Measurements from ENCODE around the gene VWA5B1. TPM values are rescaled to one million over a fixed set of nuclear protein-coding genes. Genes with fewer than 3 reads are reported as not detected.

The VWA5B1 gene
- total RNA-seq, 1 donor from 2014 or later: 0.05 TPM

DNA sequence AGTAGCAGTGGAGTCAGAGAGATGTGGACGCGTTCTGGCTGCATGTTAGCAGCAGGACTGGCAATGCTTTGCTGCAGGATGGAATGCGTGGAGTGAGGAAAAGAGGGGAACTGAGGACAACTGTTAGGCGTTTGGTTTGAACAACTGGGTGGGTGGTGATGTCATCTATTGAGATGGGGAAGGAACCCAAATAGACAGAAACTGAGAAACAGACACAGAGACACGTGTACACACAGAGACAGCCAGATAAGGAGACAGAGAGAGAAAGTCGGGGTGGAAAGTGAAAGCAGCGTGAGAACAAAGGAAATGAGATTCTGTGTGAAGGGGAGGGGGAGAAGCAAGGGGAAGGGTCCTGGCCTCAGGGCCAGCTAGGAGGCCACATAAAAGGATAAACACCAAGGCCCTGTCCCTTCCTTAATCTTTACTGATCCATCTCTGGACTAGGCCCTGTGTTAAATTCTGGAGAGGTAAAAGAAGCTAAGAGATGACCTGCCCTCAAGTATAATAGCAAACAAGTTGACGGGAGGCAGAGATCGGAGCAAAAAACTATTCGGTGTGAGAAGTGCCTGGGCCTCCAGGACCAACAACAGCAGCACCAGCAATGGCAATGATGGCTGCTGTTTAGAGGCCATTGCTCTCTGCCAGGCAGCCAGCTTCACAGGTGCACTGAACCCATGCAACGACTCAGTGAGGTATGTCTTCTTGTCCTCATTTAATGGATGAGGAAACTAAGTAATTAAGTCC lies 31.6 kb downstream of the VWA5B1 start:
- no peak for DNase-seq (ENCODE audit: low read depth)

DNA sequence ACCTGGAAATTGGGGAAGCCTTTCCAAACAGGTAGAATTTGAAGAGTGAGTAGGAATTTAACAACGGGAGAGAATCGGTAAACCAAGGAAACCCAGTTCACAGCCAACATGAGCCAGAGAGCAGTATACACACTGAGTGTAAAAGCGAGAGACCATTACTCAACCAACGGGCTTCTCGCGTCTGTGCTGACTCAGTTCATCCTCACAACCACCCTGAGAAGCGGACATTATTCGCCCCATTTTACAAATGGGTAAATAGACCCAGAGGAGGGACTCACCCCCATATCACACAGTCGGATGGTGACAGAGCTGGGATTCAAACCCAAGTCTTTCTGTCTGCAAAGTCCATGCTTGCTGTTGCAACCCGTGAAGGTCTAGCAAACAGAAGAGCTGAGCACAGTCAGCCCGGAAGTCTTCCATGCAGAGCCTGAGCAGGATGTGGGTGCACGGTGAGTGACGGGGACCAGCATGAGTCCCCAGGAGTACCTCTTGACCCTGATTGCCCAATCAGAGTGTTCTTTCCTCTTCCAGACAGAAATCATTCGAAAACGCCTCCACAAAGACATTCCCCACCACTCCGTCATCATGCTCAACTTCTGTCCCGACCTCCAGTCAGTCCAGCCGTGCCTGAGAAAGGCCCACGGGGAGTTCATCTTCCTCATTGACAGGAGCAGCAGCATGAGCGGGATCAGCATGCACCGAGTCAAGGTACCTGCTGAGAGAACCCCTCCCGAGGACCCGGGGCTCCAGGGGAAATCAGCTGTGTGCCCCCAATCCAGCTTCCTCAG lies 32.3 kb downstream of the VWA5B1 start:
- no peak for DNase-seq (ENCODE audit: low read depth)

DNA sequence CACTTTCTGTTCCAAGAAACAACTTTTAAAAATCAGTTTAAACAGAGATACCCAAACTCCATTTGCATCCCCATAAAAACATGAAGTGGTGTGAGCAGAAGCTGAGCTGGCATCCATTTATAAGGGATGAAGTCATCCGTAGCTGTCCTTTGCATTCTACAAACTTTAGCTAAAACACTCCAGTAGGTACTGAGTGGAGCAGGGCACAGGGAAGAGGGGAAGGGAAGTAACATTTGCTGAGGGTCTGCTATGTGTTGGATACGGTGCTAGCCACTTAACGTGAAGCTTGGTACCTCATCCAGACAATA lies 32.9 kb downstream of the VWA5B1 start:
- DNase-seq (ENCODE audit: low read depth): no peak

DNA sequence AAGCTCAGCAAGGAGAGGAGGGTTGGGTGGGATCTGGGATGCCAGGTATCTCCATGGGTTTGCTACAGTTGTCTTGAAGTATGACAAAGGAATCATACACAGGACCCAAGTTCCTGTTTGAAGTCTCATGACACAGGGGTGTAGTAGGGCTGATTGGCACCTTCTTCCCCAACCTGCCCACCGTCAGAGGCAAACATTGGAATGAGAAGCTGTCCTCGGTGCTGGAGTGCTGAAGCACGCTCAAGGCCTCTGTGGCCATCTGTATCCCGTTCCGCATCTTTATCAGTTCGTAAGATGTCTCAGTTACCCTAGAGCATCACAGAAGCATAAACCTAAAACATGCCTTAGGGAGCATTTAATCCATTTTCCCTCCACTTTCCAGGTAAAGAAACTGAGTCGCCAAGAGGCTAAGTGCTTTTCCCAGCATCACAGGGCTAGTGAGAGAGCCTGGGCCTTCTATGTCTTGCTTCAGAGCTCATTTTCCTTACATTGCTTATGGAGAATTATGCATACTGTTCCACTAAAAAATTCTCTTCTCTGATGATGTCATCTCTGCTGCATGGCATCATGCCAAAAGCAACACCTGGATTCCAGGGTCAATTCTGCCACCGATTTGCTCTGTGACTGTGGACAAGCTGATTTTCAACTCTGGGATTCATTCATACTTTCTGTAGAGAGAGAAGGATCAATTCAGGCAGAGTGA lies 34.2 kb downstream of the VWA5B1 start:
- peak; percentile 2 for DNase-seq (ENCODE audit: low read depth)

DNA sequence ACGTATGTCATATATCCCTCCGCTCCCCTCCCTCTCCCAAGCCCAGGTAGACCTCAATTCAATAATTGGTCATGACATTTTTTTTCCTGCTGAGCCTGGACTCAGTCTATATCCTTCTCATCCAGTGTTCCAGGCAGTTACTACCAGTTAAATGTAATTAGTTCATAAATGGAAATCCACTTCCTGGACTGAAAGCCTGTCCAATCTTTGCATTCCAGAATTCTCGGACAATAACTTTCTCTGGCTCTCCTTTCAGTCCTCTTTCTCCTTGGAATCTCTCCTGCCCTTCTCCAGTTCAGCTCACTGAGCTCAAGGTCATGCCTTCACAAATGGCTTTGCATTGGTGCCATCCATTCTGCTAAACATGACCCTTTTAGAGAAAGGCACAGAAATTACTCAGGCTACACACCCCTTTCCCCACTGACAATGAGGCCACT lies 34.8 kb downstream of the VWA5B1 start:
- no peak for DNase-seq (ENCODE audit: low read depth)

DNA sequence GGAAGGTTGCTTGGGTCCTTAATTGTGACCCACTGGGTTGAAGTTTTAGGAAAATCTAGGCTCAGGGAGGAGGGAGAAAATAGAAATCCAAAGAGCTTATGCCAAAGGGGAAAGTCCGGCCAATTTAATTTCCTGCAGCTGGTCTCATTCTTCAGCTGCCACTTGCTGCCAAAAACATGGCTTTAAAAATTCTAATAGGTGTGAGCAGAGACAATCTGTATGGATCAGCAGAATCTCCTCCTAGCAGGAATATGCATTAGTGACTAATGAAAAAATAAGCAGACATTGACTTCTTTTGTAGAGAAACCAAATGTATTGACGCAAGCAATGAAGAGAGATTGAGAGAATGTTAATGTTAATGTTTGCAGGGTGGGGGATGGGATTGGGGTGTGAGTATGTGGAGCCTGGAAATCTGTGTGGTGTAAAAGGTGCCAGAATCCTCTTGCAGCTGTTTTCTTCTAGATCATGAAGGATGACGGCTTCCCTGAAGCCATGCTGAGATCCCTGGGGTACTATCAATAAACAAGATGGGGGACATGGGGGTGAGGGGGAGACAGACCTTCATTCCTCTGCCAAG lies 35.3 kb downstream of the VWA5B1 start:
- no peak for DNase-seq (ENCODE audit: low read depth)

DNA sequence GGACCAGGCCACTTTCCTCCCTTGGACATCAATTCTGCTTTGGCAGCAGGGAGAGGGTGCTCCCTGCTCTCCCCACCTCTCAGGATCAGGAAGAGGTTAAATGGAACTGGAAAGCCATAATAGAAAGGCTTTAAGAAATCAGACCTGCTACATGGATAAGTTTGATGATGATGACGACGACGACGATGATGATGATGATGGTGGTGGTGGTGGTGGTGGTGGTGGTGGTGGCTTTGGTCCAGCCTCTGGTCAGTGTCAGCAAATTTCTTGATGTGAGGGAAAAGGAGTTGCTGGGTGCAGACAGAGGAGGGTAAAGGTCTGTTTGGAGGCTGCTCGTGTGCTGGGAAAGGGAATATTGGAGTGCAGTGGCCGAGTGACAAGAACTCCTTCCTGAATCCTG lies 36.8 kb downstream of the VWA5B1 start:
- no peak for DNase-seq (ENCODE audit: low read depth)

DNA sequence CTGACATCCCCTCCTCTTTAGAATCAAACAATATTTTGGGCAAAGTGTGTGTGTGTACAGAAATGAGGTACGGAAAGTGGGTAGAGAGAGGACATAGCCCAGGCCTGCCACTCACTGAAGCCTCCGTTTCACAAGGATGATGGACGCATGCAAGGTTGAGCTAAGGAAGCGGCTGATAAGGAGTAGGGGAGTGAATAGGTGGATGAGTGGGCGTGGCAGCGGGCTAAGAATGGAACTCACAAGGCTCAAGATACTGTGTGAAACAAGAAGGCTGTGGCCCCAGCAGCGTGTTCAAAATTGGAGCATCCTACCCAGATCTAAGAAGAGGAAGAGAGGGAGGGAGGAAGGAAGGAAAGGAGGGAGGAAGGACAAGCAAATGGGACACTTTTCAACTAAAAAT lies 37.5 kb downstream of the VWA5B1 start:
- no peak for DNase-seq (ENCODE audit: low read depth)

DNA sequence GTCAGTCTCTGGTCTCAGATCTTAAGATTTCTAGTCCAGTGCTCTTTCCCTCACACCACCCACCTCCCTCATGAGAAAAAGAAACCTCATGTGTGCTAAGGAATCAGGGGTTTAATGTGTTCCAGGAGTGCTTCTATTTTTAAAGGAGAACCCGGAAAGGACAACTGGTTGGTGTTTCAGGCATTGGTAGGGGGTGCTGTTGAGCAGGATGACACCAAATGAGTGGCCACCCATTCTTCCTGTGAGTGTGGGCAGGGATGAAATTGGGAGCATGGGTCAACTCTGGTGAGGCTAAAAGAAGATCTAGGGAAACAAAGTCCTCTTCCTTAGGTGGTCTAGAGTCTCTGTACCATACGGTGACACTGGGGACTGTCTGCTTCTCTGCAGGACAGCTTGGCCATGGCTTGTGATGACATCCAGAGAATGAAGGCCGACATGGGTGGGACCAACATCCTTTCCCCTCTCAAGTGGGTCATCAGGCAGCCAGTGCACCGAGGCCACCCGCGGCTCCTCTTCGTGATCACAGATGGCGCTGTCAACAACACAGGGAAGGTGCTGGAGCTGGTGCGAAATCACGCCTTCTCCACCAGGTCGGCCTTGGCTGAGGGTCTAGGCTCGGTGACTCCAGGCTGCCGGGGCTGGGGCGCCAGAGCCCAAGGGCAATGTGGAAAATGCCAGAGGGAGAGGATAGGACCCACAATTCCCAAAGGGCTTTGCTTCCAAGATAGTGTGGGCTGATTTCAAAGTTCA lies 39.3 kb downstream of the VWA5B1 start:
- no peak for DNase-seq (ENCODE audit: low read depth)

DNA sequence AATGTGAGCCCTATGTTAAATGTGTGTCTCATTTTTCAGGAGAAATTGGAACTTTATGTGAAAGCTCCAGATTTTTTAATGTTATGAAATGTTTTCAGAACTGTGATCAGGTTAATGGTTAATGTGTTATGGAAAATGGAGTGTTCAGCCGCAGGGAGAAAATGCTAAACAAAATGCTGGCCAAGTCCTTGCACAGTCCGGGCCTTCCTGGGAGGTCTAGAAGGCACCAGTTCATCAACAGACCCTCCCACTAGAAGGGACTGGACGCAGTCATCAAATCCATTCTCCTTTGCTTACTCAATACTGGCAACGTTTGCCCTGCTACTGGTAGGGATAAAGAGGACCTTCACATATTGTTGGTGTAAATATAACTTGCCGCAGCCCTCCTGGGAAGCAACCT lies 43.4 kb downstream of the VWA5B1 start:
- no peak for DNase-seq (ENCODE audit: low read depth)

DNA sequence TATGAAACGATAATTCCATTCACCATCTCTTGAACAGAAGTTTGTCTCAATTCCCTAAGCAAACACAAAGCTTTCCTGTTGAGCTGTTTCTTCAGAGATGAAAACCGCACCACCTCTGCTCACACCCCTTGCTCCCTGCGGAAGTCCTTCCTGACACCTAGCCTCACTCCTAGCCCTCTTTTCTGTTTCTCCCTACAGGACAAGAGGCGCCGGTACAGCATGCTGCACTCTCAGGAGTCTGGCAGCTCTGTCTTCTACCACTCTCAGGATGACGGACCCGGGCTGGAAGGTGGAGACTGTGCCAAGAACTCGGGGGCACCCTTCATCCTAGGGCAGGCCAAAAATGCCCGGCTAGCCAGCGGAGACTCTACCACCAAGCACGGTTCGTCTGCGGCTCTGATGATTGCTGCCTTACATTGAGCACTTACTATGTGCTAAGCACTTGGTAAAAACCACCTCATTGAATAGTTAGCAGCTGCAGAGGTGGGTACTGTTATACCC lies 45.5 kb downstream of the VWA5B1 start:
- DNase-seq (ENCODE audit: low read depth): no peak

DNA sequence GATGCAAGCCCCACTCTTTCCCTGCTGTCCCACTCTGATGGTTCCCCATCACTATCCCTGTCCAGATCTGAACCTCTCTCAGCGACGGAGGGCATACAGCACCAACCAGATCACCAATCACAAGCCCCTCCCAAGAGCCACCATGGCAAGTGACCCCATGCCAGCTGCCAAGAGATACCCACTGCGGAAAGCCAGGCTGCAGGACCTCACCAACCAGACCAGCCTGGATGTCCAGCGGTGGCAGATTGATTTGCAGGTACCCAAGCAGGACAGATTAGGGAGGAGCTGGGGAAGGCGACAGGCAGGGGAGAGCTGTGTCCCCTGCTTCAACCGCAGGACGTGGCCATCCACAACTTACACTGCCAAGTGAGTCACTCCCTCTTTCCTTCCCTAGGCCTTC lies 46.9 kb downstream of the VWA5B1 start:
- DNase-seq (ENCODE audit: low read depth): no peak

DNA sequence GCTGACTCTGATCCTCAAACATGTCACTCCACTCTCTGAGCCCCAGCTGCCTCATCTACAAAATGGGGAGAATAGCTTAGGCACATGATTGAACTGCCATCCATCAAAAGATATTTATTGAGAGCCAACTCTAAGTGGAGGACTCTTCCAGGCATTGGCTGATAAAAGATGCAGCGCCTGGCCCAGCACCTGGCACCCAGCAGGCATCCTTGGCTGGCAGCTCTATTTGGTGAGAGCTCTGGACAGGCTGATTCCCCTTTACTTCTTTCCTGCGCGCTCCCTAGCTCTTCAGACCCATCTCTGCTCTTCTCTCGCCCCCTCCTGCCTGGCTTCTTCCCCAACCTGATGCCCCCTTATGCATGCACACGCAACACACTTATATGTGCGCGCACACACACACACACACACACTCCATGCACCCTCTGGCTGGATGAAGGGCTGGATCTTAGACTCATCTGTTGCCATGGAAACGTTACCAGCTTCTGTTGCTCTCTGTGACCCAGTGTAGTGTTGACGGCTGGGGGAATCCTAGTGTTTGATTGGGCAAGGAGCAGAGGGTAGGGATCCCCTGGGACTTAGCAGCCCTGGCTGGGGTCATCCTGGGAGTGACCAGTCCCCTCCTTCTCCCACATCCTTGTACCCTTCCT lies 49.3 kb downstream of the VWA5B1 start:
- no peak for DNase-seq (ENCODE audit: low read depth)

DNA sequence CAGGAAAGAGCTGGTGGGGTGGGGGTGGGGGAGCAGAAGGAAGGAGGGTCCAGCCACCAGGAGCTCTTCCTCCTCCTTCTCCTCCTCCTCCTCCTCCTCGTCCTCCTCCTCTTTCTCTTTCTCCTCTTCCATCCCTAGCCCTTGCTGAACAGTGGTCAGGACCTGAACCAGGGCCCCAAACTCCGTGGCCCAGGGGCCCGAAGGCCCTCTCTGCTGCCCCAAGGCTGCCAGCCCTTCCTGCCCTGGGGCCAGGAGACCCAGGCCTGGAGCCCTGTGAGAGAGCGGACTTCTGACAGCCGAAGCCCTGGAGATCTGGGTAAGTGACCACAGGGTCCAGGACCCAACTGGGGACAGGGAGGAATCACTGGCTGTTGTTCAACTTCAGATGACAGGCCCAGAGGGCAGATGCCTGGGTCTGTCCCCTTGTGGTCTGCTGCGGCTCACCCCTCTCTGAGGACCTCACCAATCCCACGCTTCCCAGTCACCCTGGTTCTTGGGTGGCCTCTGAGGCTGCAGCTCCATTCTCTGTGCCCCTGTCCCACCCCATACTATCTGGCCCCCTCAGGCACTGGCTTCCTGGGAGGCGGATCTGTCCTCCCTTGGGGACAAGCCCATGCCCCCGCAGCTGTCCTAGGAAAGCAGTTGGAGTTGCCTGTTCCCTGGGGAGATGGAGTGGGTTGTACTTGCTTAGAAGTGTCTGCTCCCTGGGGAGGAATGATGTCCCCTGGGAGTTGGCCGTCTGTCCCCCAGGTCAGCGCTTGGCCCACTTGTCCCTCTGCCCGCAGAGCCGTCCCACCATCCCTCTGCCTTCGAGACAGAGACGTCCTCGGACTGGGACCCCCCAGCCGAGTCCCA lies 51.8 kb downstream of the VWA5B1 start:
- no peak for DNase-seq (ENCODE audit: low read depth)

DNA sequence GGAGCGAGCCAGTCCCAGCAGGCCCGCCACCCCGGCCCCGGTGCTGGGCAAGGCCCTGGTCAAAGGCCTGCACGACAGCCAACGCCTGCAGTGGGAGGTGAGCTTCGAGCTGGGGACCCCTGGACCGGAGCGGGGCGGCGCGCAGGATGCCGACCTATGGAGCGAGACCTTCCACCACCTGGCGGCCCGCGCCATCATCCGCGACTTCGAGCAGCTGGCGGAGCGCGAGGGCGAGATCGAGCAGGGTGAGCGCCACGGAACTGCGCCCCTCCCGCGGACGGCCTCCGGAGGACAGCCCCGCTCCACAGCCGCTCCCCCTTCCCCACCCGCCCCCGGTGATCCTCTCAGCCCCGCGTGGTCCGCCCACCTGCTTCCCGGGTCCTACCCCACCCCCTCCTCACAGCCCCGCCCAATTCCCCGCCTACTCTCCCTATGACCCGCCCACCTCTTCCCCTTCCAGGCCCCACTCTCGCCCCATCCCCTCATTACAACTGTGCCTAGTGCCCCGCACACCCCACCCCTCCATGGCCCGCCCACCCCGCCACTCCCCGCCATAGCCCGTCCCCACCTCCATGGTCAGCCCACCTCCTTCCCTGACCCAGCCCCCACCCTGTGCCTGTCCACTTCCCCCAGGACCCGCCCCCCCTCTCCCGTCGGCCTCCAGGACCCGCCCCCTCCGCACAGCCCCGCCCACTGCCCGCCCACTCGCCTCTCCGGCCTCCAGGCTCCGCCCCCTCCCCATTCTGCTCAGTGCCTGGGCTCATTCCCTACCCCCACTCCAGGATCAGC lies 52.7 kb downstream of the VWA5B1 start:
- DNase-seq (ENCODE audit: low read depth): no peak

DNA sequence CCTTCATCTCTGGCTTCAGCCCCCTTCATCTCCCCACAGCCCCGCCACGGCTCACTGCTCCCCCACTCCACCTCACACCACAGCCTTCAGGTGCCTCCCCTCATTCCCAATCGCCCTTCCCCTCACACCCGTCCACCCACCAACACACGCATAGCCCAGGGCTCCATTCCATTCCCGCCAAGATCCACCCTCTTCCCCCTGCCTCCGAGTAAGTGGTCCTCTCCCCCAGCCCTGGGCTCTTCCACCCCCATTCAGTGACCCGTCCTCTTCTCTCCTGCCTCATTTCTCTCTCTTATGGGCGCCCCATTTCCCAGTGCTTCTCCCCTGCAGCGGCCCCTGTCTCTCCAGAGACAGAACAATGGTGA lies 53.2 kb downstream of the VWA5B1 start:
- no peak for DNase-seq (ENCODE audit: low read depth)

DNA sequence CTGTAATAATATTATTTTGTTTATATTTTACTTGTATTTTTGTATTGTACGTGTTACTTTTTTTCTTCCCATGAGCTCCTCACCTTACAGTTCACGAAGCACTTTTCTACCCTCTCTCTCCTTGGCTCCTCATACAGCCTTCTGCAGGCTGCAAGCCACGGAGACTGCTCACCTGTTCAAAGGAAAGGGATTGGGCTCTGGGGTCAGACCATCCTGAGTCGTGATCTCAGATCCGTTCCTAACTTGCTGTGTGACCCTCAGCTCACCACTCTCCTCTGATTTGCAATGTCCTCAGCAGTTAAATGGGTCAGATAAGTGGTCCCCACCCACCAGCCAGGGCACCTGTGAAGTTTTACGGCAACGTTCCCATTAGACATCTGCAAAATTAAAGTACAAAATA lies 54.1 kb downstream of the VWA5B1 start:
- DNase-seq (ENCODE audit: low read depth): no peak

DNA sequence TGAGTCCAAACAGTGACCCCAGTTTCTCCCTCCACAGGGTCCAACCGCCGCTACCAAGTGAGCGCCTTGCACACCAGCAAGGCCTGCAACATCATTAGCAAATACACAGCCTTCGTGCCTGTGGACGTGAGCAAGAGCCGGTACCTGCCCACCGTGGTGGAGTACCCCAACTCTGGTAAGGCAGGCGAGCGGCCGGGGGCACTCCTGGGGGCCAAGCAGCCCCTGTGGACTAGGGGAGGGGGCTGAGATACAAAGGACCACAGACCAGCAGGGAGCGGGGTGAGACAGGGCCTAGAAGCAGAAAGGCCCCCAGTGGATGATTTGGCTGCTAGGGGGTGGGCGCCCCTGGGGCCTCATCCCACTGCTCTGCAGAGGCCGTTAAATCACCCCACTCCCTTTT lies 54.7 kb downstream of the VWA5B1 start:
- no peak for DNase-seq (ENCODE audit: low read depth)

DNA sequence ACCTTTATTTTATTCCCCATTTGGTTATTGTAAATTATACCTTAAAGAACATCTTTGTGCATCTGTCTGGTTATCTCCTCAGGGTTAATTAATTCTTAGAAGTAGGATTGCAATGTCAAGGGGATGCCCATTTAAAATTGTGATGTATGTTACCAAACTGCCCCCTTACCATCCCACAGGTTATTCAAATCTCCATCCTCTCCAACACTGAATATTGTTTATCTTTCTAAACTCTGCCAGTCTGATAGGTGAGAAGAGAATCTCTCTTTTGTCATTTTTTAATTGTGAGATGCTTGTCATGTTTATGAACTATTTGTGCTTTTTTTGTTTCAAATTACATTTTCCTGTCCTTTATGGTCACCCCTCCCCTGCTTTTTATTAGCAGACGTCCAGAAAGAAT lies 55.8 kb downstream of the VWA5B1 start:
- DNase-seq (ENCODE audit: low read depth): no peak
